ENCODE measurements around the gene RHOXF2.
"Not testable (repeated sequence)": the region's sequence is repeated elsewhere in the genome, so short reads cannot be mapped to it uniquely, and the experiment has no call there.

DNA sequence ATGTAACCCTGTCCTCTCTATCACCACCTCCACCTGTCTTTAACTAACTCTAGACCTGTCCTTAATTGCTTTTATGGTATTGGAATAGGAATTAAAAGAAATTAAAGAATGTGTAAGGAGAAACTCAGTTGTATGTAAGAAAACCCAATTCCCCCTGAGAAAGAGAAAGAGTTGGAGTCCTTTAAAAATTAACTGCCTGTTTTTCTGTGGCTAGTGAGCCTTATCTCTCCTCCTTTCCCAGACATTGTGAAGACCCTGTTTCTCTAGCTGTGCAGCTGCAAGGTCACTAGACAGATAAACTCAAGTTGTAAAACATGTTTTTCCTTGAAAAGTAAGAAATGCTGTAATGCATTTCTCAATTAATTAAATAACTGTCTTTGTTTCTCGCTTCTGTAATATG lies 12.1 kb upstream of the RHOXF2 start:
- not testable (repeated sequence) for TF ChIP-seq EZH2phosphoT487 (IDR thresholded peaks at IDR 0.05; ENCODE audit: insufficient read depth, low read depth); EZH2 (IDR thresholded peaks at IDR 0.05; ENCODE audit: insufficient read depth, poor library complexity, severe bottlenecking)

Data from GM23248 (cell line).